ENCODE measurements around the gene SKAP1.

SKAP1 gene

GRCh38 chr17:48131216-48131824, 298.7 kb downstream of the SKAP1 start:
- DNase-seq, result peak; percentile 71

GRCh38 chr17:48129981-48130380, 300.0 kb downstream of the SKAP1 start:
- DNase-seq, result no peak

GRCh38 chr17:48128400-48128799, 301.6 kb downstream of the SKAP1 start:
- no peak for DNase-seq

GRCh38 chr17:48127371-48128051, 302.5 kb downstream of the SKAP1 start:
- DNase-seq, result no peak

GRCh38 chr17:48126532-48126850, 303.5 kb downstream of the SKAP1 start:
- DNase-seq, result no peak

- DNase-seq, result no peak
Measured at GRCh38 chr17:48125829-48126531, 304.0 kb downstream of the SKAP1 start.

- DNase-seq, result no peak
Measured at GRCh38 chr17:48123776-48124388, 306.1 kb downstream of the SKAP1 start.

GRCh38 chr17:48123111-48123510, 306.9 kb downstream of the SKAP1 start:
- no peak for DNase-seq

- DNase-seq, result no peak
Measured at GRCh38 chr17:48122665-48123045, 307.4 kb downstream of the SKAP1 start.

GRCh38 chr17:48121923-48122664, 307.9 kb downstream of the SKAP1 start:
- no peak for DNase-seq

- DNase-seq, result peak; percentile 87
Measured at GRCh38 chr17:48113201-48113676, 316.8 kb downstream of the SKAP1 start.

GRCh38 chr17:48111937-48112241, 318.1 kb downstream of the SKAP1 start:
- DNase-seq, result no peak

- peak; percentile 53 for DNase-seq
Measured at GRCh38 chr17:48110761-48111160, 319.3 kb downstream of the SKAP1 start.

- peak; percentile 85 for DNase-seq
Measured at GRCh38 chr17:48107137-48108055, 322.6 kb downstream of the SKAP1 start, which contains the start of gene SNX11. SNX11 (plus strand) TSS chr17:48107766; CDS start chr17:48112044, 4,278 bp downstream.

GRCh38 chr17:48106802-48107136, 323.2 kb downstream of the SKAP1 start:
- DNase-seq, result no peak

GRCh38 chr17:48104440-48104839, 325.6 kb downstream of the SKAP1 start:
- no peak for DNase-seq

- DNase-seq, result peak; percentile 52
Measured at GRCh38 chr17:48102798-48103715, 327.0 kb downstream of the SKAP1 start.

- no peak for DNase-seq
Measured at GRCh38 chr17:48102043-48102750, 327.8 kb downstream of the SKAP1 start.

GRCh38 chr17:48101012-48101720, 328.8 kb downstream of the SKAP1 start, which contains the start of gene CBX1:
CBX1 (minus strand) TSS chr17:48101478; CDS start chr17:48077004, 24,474 bp downstream.
- peak; percentile 92 for DNase-seq

Measured in inflammatory macrophage treated with lipopolysaccharide for 4 hours (primary cell).